Measurements from ENCODE around the gene NDUFAF3.

The NDUFAF3 gene

DNA sequence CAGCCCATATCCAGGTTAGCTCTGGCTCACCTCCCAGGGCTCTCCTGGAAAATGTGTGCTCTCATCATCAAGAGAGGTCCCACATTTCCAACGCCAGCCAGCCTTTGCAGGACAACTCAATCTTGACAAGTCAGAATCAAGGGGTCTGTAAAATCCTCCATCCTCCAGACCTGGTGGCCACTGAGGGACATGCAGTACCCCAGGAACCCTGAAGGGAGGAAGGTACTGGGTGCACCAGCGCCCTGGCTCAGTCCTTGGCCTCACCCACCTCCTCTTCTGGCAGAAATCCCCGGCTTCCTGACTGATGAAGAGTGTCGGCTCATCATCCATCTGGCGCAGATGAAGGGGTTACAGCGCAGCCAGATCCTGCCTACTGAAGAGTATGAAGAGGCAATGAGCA lies 20.8 kb upstream of the NDUFAF3 start:
- DNase-seq (ENCODE audit: low spot score), result no peak
- TF ChIP-seq, protein P1, sequence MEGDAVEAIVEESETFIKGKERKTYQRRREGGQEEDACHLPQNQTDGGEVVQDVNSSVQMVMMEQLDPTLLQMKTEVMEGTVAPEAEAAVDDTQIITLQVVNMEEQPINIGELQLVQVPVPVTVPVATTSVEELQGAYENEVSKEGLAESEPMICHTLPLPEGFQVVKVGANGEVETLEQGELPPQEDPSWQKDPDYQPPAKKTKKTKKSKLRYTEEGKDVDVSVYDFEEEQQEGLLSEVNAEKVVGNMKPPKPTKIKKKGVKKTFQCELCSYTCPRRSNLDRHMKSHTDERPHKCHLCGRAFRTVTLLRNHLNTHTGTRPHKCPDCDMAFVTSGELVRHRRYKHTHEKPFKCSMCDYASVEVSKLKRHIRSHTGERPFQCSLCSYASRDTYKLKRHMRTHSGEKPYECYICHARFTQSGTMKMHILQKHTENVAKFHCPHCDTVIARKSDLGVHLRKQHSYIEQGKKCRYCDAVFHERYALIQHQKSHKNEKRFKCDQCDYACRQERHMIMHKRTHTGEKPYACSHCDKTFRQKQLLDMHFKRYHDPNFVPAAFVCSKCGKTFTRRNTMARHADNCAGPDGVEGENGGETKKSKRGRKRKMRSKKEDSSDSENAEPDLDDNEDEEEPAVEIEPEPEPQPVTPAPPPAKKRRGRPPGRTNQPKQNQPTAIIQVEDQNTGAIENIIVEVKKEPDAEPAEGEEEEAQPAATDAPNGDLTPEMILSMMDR (IDR thresholded peaks at IDR 0.05; ENCODE audit: extremely low read depth, insufficient read depth, missing control alignments), result no peak
- in situ Hi-C loops (cut with MboI; ENCODE audit: low pct_unique_long_range_greater_than_20kb, low sequenced_read_pairs, unreplicated experiment), result no loop called here

DNA sequence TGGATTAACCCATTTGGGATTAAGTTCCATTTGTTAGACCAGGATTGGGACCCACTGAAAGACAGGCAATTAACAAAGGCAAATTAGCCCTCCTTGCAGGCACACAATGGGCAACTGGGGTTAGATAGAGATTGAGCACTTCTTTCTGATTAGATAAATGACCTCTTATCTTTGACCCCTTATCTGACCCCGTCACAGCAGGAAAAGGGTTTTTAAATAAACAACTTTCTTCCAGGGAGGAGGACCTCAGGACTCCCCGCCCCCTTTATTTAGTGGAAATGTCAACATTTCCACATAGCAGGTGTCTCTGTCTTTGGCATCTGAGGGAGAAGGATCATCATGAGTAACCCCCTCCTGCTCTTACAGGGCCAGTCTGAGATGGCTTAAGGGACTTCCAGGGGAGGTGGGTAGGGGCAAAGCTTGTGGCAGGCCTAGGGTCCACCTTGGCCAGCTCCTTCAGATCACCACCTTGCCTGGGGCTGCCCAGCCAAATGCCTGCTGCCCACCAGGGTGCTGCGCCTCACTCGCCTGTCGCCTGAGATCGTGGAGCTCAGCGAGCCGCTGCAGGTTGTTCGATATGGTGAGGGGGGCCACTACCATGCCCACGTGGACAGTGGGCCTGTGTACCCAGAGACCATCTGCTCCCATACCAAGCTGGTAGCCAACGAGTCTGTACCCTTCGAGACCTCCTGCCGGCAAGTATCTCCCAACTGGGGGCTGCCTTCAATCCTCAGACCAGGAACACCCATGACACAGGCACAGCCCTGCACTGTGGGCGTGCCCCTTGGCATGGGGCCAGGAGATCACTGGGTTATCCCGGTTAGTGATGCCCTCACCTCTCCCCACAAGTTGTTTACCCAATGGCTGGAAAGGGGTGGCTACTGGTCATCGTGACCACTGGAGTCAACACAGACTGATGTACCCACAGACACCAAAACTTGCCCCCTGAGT lies 17.3 kb upstream of the NDUFAF3 start:
- in situ Hi-C loops (cut with MboI; ENCODE audit: low pct_unique_long_range_greater_than_20kb, low sequenced_read_pairs, unreplicated experiment), result no loop called here
- TF ChIP-seq, protein P1 (IDR thresholded peaks at IDR 0.05; ENCODE audit: extremely low read depth, insufficient read depth, missing control alignments), result no peak
- DNase-seq (ENCODE audit: low spot score), result no peak

GRCh38 chr3:49005303-49005680 lies 16.6 kb upstream of the NDUFAF3 start:
- in situ Hi-C loops (cut with MboI; ENCODE audit: low pct_unique_long_range_greater_than_20kb, low sequenced_read_pairs, unreplicated experiment), result no loop called here
- DNase-seq (ENCODE audit: low spot score), result no peak
- TF ChIP-seq, protein P1 (IDR thresholded peaks at IDR 0.05; ENCODE audit: extremely low read depth, insufficient read depth, missing control alignments), result no peak

DNA sequence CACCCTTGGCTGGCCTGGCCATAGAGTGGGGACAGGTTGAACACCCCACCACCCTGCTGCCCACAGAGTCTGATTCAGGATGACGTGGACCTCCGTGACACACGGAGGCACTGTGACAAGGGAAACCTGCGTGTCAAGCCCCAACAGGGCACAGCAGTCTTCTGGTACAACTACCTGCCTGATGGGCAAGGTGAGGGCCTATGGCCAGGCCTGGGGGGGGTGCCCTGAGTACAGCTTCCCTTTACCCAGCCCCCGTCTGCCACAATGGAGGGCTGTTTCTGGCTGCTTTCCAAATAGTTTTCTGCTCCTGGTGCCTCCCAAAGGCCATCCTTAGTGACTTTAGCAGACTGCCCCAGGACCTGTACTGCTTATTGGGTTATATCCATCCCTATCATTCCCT lies 15.9 kb upstream of the NDUFAF3 start:
- in situ Hi-C loops (cut with MboI; ENCODE audit: low pct_unique_long_range_greater_than_20kb, low sequenced_read_pairs, unreplicated experiment), result no loop called here
- TF ChIP-seq, protein P1 (IDR thresholded peaks at IDR 0.05; ENCODE audit: extremely low read depth, insufficient read depth, missing control alignments), result no peak

DNA sequence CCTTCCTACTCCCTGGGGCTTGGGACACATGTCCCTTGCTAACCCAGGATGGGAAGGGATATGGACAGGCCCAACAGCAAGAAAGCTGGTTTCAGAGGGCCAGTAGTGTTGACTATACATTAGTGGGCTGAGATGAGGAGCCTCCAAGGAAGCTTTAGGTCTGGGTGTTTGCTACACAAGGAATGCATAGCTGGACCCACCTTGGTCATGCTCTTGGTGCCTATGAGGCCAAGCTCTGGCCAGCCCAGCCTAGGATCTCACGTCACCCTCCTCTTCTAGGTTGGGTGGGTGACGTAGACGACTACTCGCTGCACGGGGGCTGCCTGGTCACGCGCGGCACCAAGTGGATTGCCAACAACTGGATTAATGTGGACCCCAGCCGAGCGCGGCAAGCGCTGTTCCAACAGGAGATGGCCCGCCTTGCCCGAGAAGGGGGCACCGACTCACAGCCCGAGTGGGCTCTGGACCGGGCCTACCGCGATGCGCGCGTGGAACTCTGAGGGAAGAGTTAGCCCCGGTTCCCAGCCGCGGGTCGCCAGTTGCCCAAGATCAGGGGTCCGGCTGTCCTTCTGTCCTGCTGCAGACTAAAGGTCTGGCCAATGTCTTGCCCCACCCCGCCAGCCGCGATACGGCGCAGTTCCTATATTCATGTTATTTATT lies 15.4 kb upstream of the NDUFAF3 start:
- in situ Hi-C loops (cut with MboI; ENCODE audit: low pct_unique_long_range_greater_than_20kb, low sequenced_read_pairs, unreplicated experiment), result no loop called here
- no peak for DNase-seq (ENCODE audit: low spot score)
- TF ChIP-seq, protein P1 (IDR thresholded peaks at IDR 0.05; ENCODE audit: extremely low read depth, insufficient read depth, missing control alignments), result no peak

More for the DNA sequence above, 15.9 kb upstream of the NDUFAF3 start:
- no peak for DNase-seq (ENCODE audit: low spot score)

- in situ Hi-C loops (cut with MboI; ENCODE audit: low pct_unique_long_range_greater_than_20kb, low sequenced_read_pairs, unreplicated experiment), result no loop called here
- DNase-seq (ENCODE audit: low spot score), result peak; percentile 98
- TF ChIP-seq, protein P1 (IDR thresholded peaks at IDR 0.05; ENCODE audit: extremely low read depth, insufficient read depth, missing control alignments), result peak; percentile 42
These were observed 14.7 kb upstream of the NDUFAF3 start, which contains the start of gene WDR6 for GRCh38 chr3:49007068-49007770. Gene WDR6 (plus strand): TSS chr3:49007391. CDS start chr3:49007432, 41 bp downstream.
